Posterior vena cava (tissue), 2 donors: Measurements from ENCODE around the gene NACA. TPM values are rescaled to one million over a fixed set of nuclear protein-coding genes. Genes with fewer than 3 reads are reported as not detected.
"Not testable (repeated sequence)": the region's sequence is repeated elsewhere in the genome, so short reads cannot be mapped to it uniquely, and the experiment has no call there.

Experiments
- DNase-seq: peaks from one replicate; pipeline ENCODE4 v3.0.0-alpha.2; 2020; ENCODE audit warnings: low spot score
- intact Hi-C, 2 donors: fragments of 100-400 bp; cut with DNase I; formaldehyde crosslinking; loops; one replicate each; pipeline versions ENCODE4 v1.14.1 to v1.14.2; 2022 to 2023
- total RNA-seq, 2 donors: library from RNA; stranded (reverse); fragmentation: NEBNext Ultra II Directional; extraction: Animal tissue kit (Norgen Biotek cat#: 25700); gene quantifications; one replicate each; pipeline ENCODE4 v1.2.1, GENCODE V29; 2021
- donor health status: DM: yes; HTN: yes; CAD: no.
- donor health status: DM: yes; HTN: yes; CAD: no.

The NACA gene
- total RNA-seq, 2 donors from 2014 or later, result 530 to 542 TPM

DNA sequence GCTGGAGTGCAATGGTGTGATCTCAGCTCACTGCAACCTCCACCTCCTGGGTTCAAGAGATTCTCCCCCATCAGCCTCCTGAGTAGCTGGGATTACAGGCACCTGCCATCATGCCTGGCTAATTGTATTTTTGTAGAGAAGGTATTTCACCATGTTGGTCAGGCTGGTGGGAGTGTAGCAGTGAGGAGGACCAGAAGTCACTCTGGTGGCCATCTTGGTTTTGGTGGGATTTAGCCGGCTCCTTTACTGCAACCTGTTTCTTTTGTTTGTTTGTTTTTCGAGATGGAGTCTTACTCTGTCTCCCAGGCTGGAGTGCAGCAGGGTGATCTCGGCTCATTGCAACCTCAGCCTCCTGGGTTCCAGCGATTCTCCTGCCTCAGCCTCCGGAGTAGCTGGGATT, 20.6 kb downstream of the NACA start:
- intact Hi-C loops, result not testable (repeated sequence)
- peak; percentile 10 for DNase-seq

DNA sequence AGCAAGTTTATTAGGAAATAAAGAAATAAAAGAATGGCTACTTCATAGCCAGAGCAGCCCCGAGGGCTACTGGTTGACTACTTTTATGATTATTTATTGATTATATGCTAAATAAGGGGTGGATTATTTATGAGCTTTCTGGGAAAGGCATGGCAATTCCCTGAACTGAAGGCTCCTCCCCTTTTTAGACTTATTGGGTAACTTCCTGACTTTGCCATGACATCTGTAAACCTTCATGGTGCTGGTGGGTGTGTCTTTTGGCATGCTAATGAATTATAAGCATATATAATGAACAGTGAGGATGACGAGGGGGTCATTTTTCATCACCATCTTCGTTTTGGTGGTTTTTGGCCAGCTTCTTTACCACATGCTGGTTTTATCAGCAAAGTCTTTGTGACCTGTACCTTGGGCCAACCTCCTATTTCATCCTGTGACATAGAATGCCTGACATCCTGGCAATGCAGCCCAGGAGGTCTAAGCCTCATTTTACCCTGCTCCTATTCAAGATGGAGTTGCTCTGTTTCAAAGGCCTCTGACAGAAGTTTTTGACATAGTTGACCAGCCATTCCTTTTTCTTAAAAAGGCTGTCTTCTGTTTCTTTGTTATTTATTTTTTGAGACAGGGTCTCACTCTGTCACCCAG, 26.0 kb downstream of the NACA start:
- intact Hi-C loops, result no loop called here
- DNase-seq, result no peak

DNA sequence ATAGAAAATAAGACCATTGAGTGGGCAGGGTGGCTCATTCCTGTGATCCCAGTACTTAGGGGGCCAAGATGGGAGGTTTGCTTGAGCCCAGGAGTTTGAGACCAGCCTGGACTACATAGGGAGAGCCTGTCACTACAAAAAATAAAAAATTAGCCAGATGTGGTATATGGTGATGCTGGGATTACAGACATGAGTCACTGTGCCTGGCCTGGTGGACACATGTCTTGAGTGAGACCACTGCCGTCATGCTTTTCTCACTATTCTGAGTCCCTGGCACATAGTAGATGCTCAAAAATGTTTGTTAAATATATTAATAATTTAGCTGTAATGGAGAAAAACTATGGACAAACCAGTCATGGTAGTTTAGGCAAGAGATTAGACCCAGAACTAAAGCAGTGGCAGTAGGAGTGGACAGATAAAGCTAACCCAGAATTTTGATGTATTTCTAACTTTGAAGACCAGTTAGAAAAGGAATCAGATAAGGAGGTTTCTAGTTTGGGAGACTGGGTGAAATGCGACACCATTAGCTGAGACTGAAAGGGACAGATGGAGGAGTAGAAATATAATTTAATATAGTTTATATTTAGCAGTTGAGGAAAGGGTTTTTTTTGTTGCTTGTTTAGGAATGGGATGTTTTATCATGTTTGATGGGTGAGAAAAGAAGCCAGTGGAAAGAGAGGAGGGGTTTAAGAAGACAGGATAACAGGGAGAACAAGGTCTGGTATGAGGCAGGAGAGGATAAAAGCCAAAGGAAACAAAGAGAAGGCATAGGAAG, 29.6 kb downstream of the NACA start:
- intact Hi-C loops, result no loop called here
- peak; percentile 11 for DNase-seq

DNA sequence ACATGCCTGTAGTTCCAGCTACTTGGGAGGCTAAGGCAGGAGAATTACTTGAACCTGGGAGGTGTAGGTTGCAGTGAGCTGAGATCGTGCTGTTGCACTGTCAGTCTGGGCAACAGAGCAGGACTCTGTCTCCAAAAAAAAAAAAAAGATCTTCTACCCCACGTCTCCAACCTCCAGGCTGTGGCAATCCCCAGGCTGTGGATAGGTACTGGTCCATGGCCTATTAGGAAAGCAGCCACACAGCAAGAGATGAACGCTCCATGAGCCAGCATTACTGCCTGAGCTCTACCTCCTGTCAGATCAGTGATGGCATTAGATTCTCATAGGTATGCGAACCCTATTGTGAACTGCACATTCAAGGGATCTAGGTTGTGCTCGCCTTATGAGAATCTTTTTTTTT, 30.9 kb downstream of the NACA start:
- peak; percentile 29 for DNase-seq
- intact Hi-C loops, result no loop called here

DNA sequence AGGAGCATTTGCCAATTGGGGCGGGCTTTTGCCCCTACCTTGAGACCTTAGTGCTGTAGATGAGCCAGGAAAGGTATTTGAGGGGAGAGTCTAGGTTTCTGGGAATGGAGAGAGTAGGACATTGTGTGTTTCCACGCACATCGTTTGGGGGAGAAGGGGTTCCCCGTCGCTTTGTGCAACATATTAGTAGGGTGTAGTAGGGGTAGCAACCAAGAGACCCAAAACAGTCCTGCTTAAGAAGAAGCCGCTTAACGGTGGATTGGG, 36.3 kb downstream of the NACA start:
- intact Hi-C loops, result loop anchor here in 1 of 2 donors (5.0 kb wide), 1 partner anchor 41 kb away; the partner anchor contains the start of gene ATP5F1B
- DNase-seq, result no peak

DNA sequence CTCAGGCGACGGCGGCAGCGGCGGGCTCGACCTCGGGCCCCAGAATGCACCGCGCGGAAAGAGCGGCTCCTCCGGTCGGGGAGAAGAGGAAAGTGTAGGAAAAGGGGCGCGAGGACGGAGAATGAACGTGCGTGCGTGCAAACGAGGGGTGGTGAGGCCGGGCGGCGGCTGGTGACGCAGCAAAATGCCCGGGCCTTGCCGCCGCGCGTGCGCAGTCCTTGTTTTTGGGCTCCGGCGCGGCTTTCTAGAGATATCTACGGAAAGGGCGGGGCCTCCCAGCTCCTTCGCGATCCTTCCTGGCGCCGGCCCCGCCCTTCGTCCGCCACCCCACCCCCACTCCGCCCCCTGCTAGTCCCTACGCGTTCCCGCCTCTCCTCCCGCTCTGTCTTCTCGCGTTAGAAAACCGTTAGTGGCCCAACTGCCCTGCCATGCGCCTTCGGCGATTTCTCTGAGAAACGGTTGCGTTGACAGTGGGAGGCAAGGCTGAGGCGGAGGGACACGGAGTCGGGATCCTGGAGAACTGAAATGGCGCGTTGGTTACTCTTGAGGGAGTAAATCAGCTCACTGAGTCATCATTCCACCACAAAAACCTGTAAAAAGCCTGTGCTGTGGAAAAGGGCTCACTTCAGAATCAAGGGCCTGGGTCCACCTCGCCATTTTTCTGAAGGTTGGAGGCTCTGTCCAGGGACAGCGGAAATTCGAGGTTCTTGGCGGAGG, 36.8 kb downstream of the NACA start, which contains the start of gene PTGES3:
TSS of gene PTGES3 (minus strand) at position 156 of the 717 bp plus-strand sequence. CDS start 285 bp downstream, outside the sequence.
- peak; percentile 100 for DNase-seq
- intact Hi-C loops, result loop anchor here in 1 of 2 donors (5.0 kb wide), 1 partner anchor 41 kb away; the partner anchor contains the start of gene ATP5F1B

DNA sequence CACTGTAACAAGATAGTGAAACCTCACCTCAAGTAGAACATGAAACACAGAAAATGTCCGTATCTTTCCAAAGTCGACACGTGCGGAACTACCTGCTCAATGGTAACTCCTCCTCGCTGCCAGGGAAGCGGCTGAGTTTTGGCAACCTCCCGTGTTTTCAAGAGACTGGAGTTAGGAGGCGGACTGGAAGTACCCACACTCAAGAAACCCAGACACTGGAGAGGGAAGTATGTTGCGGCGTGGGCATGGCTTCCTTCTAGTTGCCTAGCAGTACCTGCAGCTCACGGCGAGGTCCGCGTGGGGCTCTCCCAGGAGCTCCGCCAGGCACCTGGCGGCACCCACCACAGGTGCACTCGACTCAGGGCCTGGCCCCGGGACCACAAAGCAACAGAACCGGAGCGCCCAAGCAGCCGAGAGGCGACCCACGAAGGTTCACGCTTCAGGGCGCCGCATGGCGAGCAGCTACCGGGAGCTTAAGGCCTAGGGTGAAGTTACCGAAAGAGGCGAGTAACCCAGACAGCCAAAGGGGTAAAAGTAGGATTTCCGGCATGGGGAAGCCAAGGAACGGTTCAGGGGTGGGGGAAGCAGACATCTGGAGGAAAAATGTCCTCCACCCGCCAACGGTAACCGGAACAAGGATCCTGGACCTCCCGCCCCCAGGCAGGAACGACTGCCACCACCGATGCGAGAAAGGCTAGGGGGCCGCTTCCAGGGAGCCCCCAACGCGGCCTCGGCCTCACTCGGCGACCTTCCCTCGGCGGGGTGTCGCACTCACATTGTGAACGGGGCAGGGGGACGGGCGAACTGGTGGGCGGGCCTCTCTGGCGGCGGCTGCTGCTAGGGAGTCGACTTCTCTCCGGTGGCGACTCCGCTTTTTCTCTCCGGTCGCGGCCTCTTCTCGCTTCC, 37.6 kb downstream of the NACA start:
- intact Hi-C loops, result loop anchor here in 1 of 2 donors (5.0 kb wide), 1 partner anchor 40 kb away; the partner anchor contains the start of gene ATP5F1B

DNA sequence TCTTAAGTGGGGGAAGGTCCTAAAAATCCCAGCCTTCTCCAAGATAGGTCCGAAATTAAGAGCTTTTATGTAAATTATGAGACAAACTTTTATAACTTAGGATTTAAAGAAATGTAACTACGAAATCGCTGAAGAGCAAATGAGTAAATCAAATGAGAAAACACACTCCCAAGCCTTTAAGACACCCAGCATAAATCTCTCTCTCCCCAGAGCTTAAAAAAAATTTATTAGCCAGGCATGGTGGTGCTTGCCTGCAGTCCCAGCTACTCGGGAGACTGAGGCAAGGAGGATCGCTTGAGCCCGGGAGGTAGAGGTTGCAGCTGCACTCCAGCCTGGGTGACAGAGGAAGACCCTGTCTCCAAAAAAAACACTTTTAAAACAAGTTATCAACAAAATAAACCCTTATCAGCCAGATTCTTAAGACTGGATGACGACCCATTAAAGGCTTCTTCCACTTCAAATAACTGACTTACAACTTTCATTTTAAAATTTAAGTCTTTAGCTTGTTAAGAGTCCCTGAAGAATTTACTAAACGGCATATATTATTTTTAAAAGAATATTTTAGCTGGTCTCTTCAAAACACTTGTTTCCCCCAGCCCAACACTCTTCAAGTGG, 40.2 kb downstream of the NACA start:
- intact Hi-C loops, result loop anchor here in 1 of 2 donors (5.0 kb wide), 1 partner anchor 38 kb away; the partner anchor contains the start of gene ATP5F1B
- no peak for DNase-seq

More for the DNA sequence above, 37.6 kb downstream of the NACA start:
- DNase-seq, result peak; percentile 86

DNA sequence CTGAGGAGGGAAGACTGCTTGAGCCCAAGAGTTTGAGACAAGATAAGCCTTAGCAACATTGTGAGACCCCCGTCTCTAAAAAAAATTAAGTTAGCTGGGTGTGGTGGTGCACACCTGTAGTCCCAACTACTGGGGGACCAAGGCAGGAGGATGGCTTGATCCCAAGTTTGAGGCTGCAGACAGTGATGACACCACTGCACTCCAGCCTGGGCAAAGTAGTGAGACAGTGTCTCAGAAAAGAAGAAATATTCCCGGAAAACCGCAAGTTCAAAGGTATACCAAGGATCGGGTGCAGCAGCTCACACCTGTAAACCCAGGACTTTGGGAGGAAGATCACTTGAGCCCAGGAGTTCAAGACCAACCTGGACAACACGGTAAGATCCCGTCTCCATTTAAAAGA, 42.8 kb downstream of the NACA start:
- DNase-seq, result no peak
- intact Hi-C loops, result no loop called here

DNA sequence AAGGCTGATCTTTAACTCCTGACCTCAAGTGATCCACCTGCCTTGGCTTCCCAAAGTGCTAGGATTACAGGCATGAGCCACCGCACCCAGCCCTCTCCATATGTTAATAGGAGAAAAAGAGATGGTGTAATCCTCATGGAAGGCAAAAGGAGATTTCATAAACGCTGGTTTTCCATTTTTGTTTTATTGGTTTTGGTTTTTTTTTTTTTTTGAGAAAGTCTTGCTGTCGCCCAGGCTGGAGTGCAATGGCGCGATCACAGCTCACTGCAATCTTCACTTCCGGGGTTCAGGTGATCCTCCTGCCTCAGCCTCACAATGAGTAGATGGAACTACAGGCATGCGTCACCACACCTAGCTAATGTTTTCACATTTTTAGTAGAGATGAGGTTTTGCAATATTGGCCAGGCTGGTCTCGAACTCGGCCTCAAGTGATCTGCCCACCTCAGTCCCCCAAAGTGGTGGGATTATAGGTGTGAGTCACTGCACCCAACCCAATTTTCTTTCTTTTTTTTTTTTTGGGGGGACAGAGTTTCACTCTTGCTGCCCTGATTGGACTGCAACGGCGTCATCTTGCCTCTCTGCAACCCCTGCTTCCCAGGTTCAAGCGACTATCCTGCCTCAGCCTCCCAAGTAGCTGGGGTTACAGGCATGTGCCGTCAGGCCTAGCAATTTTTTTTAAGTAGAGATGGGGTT, 45.1 kb downstream of the NACA start:
- DNase-seq, result peak; percentile 25
- intact Hi-C loops, result no loop called here

DNA sequence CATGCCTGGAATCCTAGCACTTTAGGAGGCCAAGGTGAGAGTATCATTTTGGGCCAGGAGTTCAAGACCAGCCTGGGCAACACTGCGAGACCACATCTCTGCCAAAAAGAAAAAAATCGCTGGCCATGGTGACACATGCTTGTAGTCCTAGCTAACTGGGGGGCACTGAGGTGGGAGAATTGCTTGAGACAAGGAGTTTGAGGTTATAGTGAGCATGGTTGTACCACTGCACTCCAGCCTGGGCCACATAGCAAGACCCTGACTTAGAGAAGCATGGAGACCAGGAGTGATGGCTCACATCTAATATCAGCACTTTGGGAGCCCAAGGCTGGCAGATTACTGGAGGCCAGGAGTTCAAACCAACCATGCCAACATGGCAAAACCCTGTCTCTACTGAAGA, 46.2 kb downstream of the NACA start:
- peak; percentile 6 for DNase-seq
- intact Hi-C loops, result no loop called here

DNA sequence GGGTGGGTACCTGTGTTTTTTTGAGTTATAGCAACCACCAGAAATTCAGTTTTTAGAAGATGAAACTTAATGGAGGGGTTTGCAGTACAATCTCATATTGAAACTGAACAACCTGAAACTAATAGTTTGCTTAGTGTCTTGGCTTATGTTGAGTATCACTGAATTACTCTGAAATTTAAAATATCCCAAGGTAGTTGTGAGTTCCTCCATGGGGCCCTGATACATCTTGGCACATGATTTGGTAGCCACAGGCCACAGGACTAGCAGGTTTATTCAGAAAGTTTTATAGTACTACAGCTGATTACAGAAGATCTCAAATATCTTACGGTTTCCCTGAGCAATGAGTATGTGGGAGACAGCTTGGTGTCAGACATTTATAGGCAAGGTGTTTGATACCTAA, 47.4 kb downstream of the NACA start:
- DNase-seq, result peak; percentile 5
- intact Hi-C loops, result no loop called here

DNA sequence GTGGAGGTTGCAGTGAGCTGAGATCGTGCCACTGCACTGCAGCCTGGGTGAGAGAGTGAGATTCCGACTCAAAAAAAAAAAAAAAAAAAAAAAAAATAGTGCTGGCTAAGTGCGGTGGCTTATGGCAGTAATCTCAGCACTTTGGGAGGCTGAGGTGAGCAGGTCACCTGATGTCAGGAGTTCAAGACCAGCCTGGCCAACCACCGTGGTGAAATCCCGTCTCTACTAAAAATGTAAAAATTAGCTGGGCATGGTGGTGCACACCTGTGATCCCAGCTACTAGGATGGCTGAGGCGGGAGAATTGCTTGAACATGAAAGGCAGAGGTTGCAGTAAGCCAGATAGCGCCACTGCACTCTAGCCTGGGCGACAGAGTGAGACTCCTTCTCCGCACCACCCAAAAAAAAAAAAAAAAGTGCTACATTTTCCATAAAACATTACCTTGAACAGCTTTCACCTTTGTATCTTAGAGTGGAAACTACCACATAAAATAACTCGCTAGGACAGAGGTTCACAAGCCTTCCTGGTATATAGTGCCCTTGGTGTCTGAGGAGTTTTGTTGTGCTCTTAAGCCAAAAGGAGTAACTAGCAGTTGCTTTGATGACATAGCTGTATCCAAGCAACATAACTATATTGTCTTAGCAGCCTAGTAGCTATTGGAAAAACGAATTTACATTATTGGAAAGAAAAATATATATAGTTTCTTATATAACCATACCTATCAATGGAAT, 48.1 kb downstream of the NACA start:
- intact Hi-C loops, result no loop called here
- peak; percentile 25 for DNase-seq

DNA sequence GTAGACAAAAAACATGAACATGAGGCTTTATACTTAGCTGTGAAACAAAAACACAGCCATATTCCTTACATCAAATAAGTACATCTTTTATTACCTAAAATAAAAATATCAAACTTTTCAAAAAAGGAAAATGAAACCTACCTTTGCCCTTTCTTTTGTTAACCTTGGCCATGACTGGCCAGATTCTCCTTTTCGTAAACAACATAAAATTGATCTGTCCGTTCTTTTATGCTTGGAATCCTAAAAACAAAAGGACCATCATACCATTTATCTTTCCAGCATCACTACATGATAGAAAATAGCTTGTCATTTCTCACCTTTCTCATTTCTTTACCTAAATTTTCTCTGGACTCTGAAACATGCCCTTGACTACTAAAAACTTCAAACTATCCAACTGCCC, 53.5 kb downstream of the NACA start:
- DNase-seq, result no peak
- intact Hi-C loops, result no loop called here

DNA sequence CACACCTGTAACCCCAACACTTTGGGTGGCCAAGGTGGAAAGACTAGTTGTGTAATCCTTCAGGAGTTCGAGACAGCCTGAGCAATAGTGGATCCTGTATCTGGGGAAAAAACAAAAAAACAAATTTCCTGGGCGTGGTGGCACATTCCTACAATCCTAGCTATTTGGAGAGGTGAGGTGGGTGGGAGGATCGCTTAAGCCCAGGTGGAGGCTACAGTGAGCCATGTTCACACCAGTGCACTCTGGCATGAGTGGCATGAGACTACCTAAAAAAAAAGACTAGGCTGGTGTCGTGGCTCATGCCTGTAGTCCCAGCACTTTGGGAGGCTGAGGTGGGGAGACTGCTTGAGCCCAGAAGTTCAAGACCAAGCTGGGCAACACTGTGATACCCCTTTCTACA, 54.3 kb downstream of the NACA start:
- DNase-seq, result peak; percentile 19
- intact Hi-C loops, result no loop called here

DNA sequence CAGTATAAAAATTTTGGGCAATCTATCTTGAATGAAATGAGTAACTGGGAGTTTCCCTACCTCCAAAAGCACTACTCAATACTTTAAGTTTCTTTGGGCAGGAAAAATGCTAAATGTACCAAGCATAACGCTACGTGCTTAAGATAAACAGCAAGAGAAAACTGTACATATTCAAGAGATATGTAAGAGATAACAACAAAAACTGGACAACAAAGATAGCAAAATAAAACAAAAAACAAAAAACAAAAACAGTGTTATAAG, 57.0 kb downstream of the NACA start:
- DNase-seq, result no peak
- intact Hi-C loops, result no loop called here
